NB4 (cell line): Measurements from ENCODE around the gene IFITM1.

ENCODE experiments used
- DNase-seq: peaks from one replicate; pipeline ENCODE4 v3.0.0; 2010; ENCODE audit warnings: low read depth
- H3K4me3 ChIP-seq: one replicate; pipeline ENCODE4 v1.5.1; 2011; ENCODE audit warnings: mild to moderate bottlenecking, low read depth, low read length, moderate library complexity
- MYC ChIP-seq: IDR thresholded peaks from 2 replicates; pipeline ENCODE4 v1.6.1; 2011; ENCODE audit warnings: low read depth, low read length
- POLR2A ChIP-seq: IDR thresholded peaks from 2 replicates; pipeline ENCODE4 v1.6.1; 2011; ENCODE audit warnings: mild to moderate bottlenecking; ENCODE audit not compliant: insufficient read length; ENCODE audit errors: extremely low read depth
- TF ChIP-seq, protein P1 (sequence below): IDR thresholded peaks from one replicate; pipeline ENCODE4 v1.5.1; 2012; ENCODE audit warnings: low read depth, low read length
- TF ChIP-seq, protein P2 (sequence below): IDR thresholded peaks from 2 replicates; pipeline ENCODE4 v1.6.1; 2011; ENCODE audit warnings: low read depth, low read length

IFITM1 gene

DNA sequence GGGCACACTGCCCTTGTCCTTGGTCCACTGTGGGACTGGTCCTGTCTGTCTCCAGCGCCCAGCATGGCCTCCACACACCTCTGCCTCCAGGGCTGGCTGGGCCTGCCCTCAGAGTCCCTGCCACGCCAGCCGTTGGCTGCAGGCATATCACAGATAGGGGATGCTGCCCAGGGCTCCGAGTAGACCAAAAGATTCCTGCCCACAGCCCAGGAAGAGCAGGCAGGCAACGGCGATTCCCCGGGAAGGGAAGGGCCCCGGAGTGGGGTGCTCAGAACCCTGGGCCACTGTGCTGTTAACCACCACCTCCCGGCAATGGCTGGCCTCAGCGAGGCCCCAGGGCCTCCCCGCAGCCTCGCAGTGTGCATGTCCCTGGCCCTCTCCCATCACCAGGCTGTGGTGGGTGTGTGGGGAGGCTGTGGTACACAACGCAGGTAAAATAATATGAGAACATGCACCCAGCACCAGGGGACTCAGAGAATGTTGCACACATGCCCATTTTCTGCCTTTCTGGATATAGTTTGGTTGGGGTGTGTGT is 16.7 kb upstream of the IFITM1 start:
- H3K4me3 ChIP-seq = no peak overlapping the region
- no peak for DNase-seq
- TF ChIP-seq, protein P1, sequence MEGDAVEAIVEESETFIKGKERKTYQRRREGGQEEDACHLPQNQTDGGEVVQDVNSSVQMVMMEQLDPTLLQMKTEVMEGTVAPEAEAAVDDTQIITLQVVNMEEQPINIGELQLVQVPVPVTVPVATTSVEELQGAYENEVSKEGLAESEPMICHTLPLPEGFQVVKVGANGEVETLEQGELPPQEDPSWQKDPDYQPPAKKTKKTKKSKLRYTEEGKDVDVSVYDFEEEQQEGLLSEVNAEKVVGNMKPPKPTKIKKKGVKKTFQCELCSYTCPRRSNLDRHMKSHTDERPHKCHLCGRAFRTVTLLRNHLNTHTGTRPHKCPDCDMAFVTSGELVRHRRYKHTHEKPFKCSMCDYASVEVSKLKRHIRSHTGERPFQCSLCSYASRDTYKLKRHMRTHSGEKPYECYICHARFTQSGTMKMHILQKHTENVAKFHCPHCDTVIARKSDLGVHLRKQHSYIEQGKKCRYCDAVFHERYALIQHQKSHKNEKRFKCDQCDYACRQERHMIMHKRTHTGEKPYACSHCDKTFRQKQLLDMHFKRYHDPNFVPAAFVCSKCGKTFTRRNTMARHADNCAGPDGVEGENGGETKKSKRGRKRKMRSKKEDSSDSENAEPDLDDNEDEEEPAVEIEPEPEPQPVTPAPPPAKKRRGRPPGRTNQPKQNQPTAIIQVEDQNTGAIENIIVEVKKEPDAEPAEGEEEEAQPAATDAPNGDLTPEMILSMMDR = no peak
- TF ChIP-seq POLR2A = no peak
- TF ChIP-seq, protein P2, sequence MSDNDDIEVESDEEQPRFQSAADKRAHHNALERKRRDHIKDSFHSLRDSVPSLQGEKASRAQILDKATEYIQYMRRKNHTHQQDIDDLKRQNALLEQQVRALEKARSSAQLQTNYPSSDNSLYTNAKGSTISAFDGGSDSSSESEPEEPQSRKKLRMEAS = no peak
- no peak for TF ChIP-seq MYC

DNA sequence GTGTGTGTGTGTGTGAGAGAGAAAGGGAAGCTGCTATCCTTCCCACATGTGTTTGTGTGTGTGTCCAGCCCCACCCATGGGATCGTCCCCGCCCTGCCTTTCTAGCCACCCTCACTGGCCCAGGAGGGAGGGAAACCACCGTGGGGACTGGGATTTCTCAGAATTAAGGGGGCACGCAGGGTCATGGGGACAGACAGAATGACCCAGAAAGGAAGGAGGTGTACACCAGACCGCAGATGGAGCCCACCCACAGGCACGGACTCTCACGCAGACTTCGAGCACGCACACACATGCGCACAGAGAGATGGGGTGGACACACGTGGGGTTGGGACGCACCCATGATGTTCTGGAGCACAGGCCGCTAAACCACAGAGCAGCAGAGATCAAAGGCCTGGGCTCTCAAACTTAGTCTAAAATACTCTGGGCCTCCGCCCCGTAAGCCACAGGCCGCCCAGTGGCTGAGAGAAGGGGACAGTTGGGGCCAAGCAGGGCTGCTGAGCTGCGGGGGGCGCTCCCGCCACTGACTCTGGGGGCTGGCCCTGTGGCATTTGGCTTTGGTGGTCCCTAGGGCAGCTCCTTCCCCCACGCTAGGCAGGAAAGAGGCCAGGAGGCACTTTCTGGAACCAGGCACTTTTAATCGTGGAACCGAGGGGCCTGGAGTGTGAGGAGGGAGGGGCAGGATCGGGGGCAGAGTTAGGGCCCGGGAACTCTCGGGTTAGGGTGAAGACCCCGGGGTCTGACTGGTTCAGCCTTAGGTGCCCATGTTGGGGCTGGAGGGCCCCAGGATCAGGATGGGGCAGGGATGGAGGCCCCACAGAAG is 16.0 kb upstream of the IFITM1 start:
- H3K4me3 ChIP-seq = no peak overlapping the region
- DNase-seq = no peak
- TF ChIP-seq, protein P2 = no peak
- TF ChIP-seq POLR2A (no peak), MYC (no peak)
- TF ChIP-seq, protein P1 = no peak

DNA sequence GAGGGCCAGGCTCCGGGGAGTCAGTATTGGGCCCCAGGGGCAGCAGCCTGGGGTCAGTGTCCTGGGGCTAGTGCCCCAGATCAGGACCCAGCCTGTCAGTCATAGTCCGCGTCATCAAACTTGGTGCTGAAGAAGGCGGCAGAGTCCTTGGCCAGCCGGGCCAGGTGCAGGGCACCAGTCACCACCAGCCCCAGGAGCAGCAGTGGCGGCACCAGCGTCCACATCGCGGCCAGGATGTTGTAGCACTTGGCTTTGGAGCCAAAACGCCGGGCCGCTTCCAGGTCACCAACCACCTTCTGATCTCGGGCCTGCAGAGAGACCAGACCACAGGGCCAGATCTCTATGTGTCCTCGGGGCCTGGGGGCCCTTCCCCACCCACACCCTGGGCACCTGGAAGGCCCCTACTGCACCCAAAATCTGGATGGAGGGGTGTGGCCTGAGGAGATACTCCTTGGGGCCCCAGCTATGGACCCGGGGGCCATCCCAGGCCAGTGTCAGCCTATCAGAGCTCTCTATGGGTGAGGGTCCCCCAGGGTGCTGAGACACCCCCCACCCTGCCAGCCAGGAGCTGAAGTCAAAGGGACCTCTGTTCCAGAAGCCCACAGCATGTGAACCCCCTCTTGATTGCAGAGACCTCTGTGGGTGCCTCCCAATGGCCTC is 15.3 kb upstream of the IFITM1 start:
- TF ChIP-seq, protein P1 = no peak
- no peak for TF ChIP-seq MYC
- TF ChIP-seq POLR2A = no peak
- TF ChIP-seq, protein P2 = no peak
- H3K4me3 ChIP-seq = no peak overlapping the region
- DNase-seq = no peak

DNA sequence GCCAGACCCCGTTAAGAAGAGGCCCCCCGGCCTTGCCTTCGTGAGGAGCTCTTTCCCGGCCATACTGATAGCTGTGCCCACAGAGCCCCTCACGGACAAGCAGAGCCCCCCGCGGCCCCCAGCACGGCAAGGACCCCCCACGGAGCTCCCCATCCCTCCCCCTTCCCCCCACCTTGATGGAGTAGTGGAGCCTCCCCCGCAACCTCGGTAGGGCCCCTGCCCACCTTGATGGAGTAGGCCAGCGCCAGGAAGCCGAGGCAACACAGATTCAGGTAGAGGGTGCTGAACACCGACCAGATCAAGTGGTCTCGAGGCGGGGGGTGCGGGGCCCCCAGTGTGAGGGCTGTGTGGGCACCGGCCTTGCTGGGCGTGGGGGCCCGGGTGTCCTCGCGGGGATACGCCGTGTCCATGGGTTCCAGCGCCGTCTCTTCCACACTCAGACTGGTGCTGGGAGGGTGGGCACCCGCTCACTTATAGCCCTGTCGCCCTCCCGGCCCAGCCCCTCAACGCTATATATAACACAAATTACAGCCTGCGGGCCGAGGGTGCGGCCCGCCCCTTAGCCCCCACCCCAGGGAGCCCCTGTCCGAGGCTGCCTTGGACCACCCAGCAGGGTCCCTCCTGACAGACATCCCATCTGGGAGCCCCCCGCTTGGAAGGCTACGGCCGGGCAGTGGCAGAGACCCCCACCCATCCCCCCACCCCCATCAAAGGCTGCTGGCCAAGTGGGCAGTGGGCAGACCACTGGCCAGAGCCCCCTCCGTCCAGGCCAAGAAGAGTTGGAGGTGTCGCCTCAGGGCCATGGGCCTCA is 14.6 kb upstream of the IFITM1 start, which contains the start of gene IFITM5:
TSS of gene IFITM5 (minus strand) at position 446 of the 811 bp plus-strand sequence. CDS start at position 410, 36 bp downstream.
- DNase-seq = no peak

More for the DNA sequence above, 14.6 kb upstream of the IFITM1 start, which contains the start of gene IFITM5:
- TF ChIP-seq POLR2A = no peak
- TF ChIP-seq, protein P2 = no peak
- no peak for TF ChIP-seq MYC
- TF ChIP-seq, protein P1 = no peak
- H3K4me3 ChIP-seq = no peak within 1 kb of the TSS
